Activated CD4-positive, alpha-beta T cell treated with anti-CD3 and anti-CD28 coated beads for 4 hours (primary cell): Measurements from ENCODE around the gene EN1.

Experiments
- DNase-seq, 2 donors: peaks; one replicate each; pipeline ENCODE4 v3.0.0-alpha.2; 2020

Gene EN1

GRCh38 chr2:118842661-118843482 is 4.6 kb downstream of the EN1 start:
- no peak for DNase-seq

- no peak for DNase-seq
These were observed 5.5 kb downstream of the EN1 start for GRCh38 chr2:118841828-118842461.

GRCh38 chr2:118841450-118841827 is 6.0 kb downstream of the EN1 start:
- DNase-seq, result no peak

- DNase-seq, result no peak
These were observed 8.6 kb downstream of the EN1 start for GRCh38 chr2:118838741-118839455.

- no peak for DNase-seq
These were observed 9.8 kb downstream of the EN1 start for GRCh38 chr2:118837621-118838020.

- no peak for DNase-seq
These were observed 10.4 kb downstream of the EN1 start for GRCh38 chr2:118837067-118837466.

GRCh38 chr2:118836411-118836930 is 11.0 kb downstream of the EN1 start:
- DNase-seq, result no peak

GRCh38 chr2:118835746-118836410 is 11.6 kb downstream of the EN1 start:
- DNase-seq, result no peak

- DNase-seq, result no peak
These were observed 12.3 kb downstream of the EN1 start for GRCh38 chr2:118834901-118835745.

- no peak for DNase-seq
These were observed 13.0 kb downstream of the EN1 start for GRCh38 chr2:118834440-118834810.

- DNase-seq, result no peak
These were observed 13.6 kb downstream of the EN1 start for GRCh38 chr2:118833716-118834439.

- DNase-seq, result no peak
These were observed 14.4 kb downstream of the EN1 start for GRCh38 chr2:118832791-118833715.

GRCh38 chr2:118832071-118832790 is 15.2 kb downstream of the EN1 start:
- no peak for DNase-seq

GRCh38 chr2:118830881-118831280 is 16.6 kb downstream of the EN1 start:
- no peak for DNase-seq

- DNase-seq, result no peak
These were observed 17.3 kb downstream of the EN1 start for GRCh38 chr2:118830118-118830517.

- no peak for DNase-seq
These were observed 21.4 kb downstream of the EN1 start for GRCh38 chr2:118826093-118826492.

GRCh38 chr2:118823633-118824032 is 23.8 kb downstream of the EN1 start:
- DNase-seq, result no peak

GRCh38 chr2:118822572-118822971 is 24.9 kb downstream of the EN1 start:
- no peak for DNase-seq

GRCh38 chr2:118822015-118822414 is 25.4 kb downstream of the EN1 start:
- no peak for DNase-seq

- DNase-seq, result no peak
These were observed 30.0 kb downstream of the EN1 start for GRCh38 chr2:118817469-118817868.
